GM19463 (cell line): ENCODE data around the gene RTBDN.
"Not testable (repeated sequence)": the region's sequence is repeated elsewhere in the genome, so short reads cannot be mapped to it uniquely, and the experiment has no call there.

ENCODE experiments used
- ATAC-seq: cut with Tn5 transposase; IDR thresholded peaks from one replicate; pipeline ENCODE4 v1.9.1; 2021; ENCODE audit warnings: mild to moderate bottlenecking, moderate library complexity; ENCODE audit not compliant: unreplicated experiment

The RTBDN gene

GRCh38 chr19:12858041-12858928 lies 23.9 kb upstream of the RTBDN start:
- no peak for ATAC-seq

GRCh38 chr19:12856653-12857052 lies 22.3 kb upstream of the RTBDN start:
- ATAC-seq, result no peak

- no peak for ATAC-seq
These were observed 13.1 kb upstream of the RTBDN start for GRCh38 chr19:12847159-12848139.

GRCh38 chr19:12846613-12847012 lies 12.2 kb upstream of the RTBDN start:
- ATAC-seq, result not testable (repeated sequence)

- ATAC-seq, result no peak
These were observed 9.8 kb upstream of the RTBDN start for GRCh38 chr19:12843999-12844732.

- ATAC-seq, result no peak
These were observed 8.9 kb upstream of the RTBDN start for GRCh38 chr19:12843328-12843727.

GRCh38 chr19:12842511-12842910 lies 8.1 kb upstream of the RTBDN start:
- ATAC-seq, result no peak

- ATAC-seq, result no peak
These were observed 6.7 kb upstream of the RTBDN start for GRCh38 chr19:12841094-12841493.

GRCh38 chr19:12840091-12841079 lies 6.0 kb upstream of the RTBDN start:
- ATAC-seq, result no peak

- no peak for ATAC-seq
These were observed 4.7 kb upstream of the RTBDN start for GRCh38 chr19:12838886-12839756.

- no peak for ATAC-seq
These were observed 4.0 kb upstream of the RTBDN start, which contains the start of gene MAST1 for GRCh38 chr19:12838182-12838885. Gene MAST1, plus strand, starts transcription at chr19:12838515. Its CDS starts 58 bp downstream, at chr19:12838573.

- ATAC-seq, result no peak
These were observed 2.8 kb upstream of the RTBDN start for GRCh38 chr19:12837225-12837624.

GRCh38 chr19:12836529-12836863 lies 2.1 kb upstream of the RTBDN start:
- no peak for ATAC-seq

GRCh38 chr19:12834976-12835757 lies 788 bp upstream of the RTBDN start:
- ATAC-seq, result no peak

GRCh38 chr19:12833738-12834565 lies 427 bp downstream of the RTBDN start:
- no peak for ATAC-seq

GRCh38 chr19:12833418-12833737 lies 1.0 kb downstream of the RTBDN start:
- ATAC-seq, result no peak

GRCh38 chr19:12828494-12828893 lies 5.9 kb downstream of the RTBDN start:
- ATAC-seq, result no peak
